Activated T-helper 1 cell treated with anti-CD3 and anti-CD28 coated beads, Interleukin-12 subunit alpha, Interleukin-12 subunit beta, Interleukin-2, Interleukin-4 antibody, amounts not matched to agents 30 ng/mL and 10 ng/mL and 1 ng/mL, durations not matched to agents 14 hours and 24 hours and 36 hours (primary cell): Measurements from ENCODE around the gene SDS. TPM values are rescaled to one million over a fixed set of nuclear protein-coding genes. Genes with fewer than 3 reads are reported as not detected.

ENCODE experiments used
- DNase-seq: peaks from one replicate; pipeline ENCODE4 v3.0.0; 2021; ENCODE audit warnings: low spot score
- H3K27ac Mint-ChIP-seq: one replicate; pipeline ENCODE4 v1.8.0; 2021; ENCODE audit warnings: mild to moderate bottlenecking, mixed read lengths
- H3K27me3 Mint-ChIP-seq: one replicate; pipeline ENCODE4 v1.8.0; 2022; ENCODE audit warnings: mild to moderate bottlenecking, moderate library complexity, mixed read lengths; ENCODE audit not compliant: insufficient read depth
- H3K36me3 Mint-ChIP-seq: one replicate; pipeline ENCODE4 v1.8.0; 2021; ENCODE audit warnings: low read depth, mixed read lengths
- H3K4me1 Mint-ChIP-seq: one replicate; pipeline ENCODE4 v1.8.0; 2021; ENCODE audit warnings: low read depth, mixed read lengths
- H3K4me3 Mint-ChIP-seq: one replicate; pipeline ENCODE4 v1.8.0; 2021; ENCODE audit warnings: mild to moderate bottlenecking, moderate library complexity, mixed read lengths
- H3K9me3 Mint-ChIP-seq: one replicate; pipeline ENCODE4 v1.8.0; 2021; ENCODE audit warnings: mixed read lengths
- intact Hi-C: fragments of 100-400 bp; cut with micrococcal nuclease; formaldehyde crosslinking; loops from one replicate; pipeline ENCODE4 v1.15.1; 2024
- total RNA-seq: library from RNA; stranded (reverse); gene quantifications from 2 replicates; pipeline ENCODE4 v1.2.3, GENCODE V29; 2022

Gene SDS
- total RNA-seq, 1 donor from 2014 or later: not detected

- Mint-ChIP-seq H3K36me3 (peaks cover 3% of the 10 kb centered on the region), H3K27me3 (no peaks in the 10 kb centered on the region), H3K27ac (no peak overlapping the region), H3K4me3 (no peak overlapping the region), H3K4me1 (no peaks in the 10 kb centered on the region), H3K9me3 (no peaks in the 10 kb centered on the region)
- intact Hi-C loops: no loop called here
- no peak for DNase-seq
These were observed 11.9 kb downstream of the SDS start for GRCh38 chr12:113391650-113392337.

GRCh38 chr12:113391145-113391544 is 12.5 kb downstream of the SDS start:
- Mint-ChIP-seq H3K9me3 (no peaks in the 10 kb centered on the region), H3K4me1 (no peaks in the 10 kb centered on the region), H3K27me3 (no peaks in the 10 kb centered on the region), H3K36me3 (peaks cover 3% of the 10 kb centered on the region), H3K27ac (no peak overlapping the region), H3K4me3 (no peak overlapping the region)
- intact Hi-C loops: no loop called here
- no peak for DNase-seq

- Mint-ChIP-seq H3K9me3 (no peaks in the 10 kb centered on the region), H3K27me3 (no peaks in the 10 kb centered on the region), H3K4me1 (no peaks in the 10 kb centered on the region), H3K27ac (no peak overlapping the region), H3K36me3 (peaks cover 3% of the 10 kb centered on the region), H3K4me3 (no peak overlapping the region)
- DNase-seq: no peak
- intact Hi-C loops: no loop called here
These were observed 13.3 kb downstream of the SDS start for GRCh38 chr12:113390064-113391043.

- Mint-ChIP-seq H3K36me3 (peaks cover 3% of the 10 kb centered on the region), H3K27ac (no peak overlapping the region), H3K9me3 (no peaks in the 10 kb centered on the region), H3K27me3 (no peaks in the 10 kb centered on the region), H3K4me1 (no peaks in the 10 kb centered on the region), H3K4me3 (no peak overlapping the region)
- intact Hi-C loops: no loop called here
- DNase-seq: no peak
These were observed 15.3 kb downstream of the SDS start for GRCh38 chr12:113388351-113388750.

- no peak overlapping the region for H3K27ac Mint-ChIP-seq
- H3K36me3 Mint-ChIP-seq: peaks cover 3% of the 10 kb centered on the region
- no peaks in the 10 kb centered on the region for H3K9me3 Mint-ChIP-seq
- no peak overlapping the region for H3K4me3 Mint-ChIP-seq
- no peaks in the 10 kb centered on the region for H3K4me1 Mint-ChIP-seq
- intact Hi-C loops: no loop called here
- DNase-seq: no peak
- H3K27me3 Mint-ChIP-seq: no peaks in the 10 kb centered on the region
These were observed 16.1 kb downstream of the SDS start for GRCh38 chr12:113387631-113388030.

- Mint-ChIP-seq H3K27me3 (no peaks in the 10 kb centered on the region), H3K4me3 (no peak overlapping the region), H3K9me3 (no peaks in the 10 kb centered on the region), H3K4me1 (no peaks in the 10 kb centered on the region), H3K27ac (no peak overlapping the region), H3K36me3 (peaks cover 3% of the 10 kb centered on the region)
- no peak for DNase-seq
- intact Hi-C loops: no loop called here
These were observed 16.7 kb downstream of the SDS start for GRCh38 chr12:113386866-113387566.

DNA sequence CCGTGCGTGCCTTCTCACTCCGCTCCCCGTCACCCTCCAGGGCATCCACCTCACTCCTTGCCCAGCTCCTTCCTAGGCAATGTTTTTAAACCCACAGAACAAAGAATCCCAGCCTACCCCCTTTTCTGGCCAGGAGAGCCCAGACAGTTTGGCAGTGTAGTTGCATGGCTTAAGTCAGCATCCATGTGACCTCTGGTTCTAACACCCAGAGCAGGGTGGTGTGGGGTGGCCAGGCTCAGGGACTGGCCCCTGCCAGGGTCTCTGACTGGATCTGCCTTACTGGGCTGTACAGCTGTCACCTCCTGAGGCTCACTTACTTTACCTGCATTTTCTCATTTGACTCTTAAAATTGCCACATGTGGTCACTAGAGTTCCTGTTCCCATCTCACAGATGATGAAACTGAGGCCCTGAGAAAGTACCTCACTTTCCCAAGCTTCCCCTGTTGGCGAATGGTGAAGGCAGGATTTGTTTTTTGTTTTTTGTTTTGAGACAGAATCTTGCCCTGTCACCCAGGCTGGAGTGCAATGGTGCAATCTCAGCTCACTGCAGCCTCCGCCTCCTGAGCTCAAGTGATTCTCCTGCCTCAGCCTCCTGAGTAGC is 18.3 kb downstream of the SDS start:
- no peaks in the 10 kb centered on the region for H3K27me3 Mint-ChIP-seq
- H3K4me3 Mint-ChIP-seq: no peak overlapping the region
- intact Hi-C loops: no loop called here
- no peaks in the 10 kb centered on the region for H3K9me3 Mint-ChIP-seq
- H3K4me1 Mint-ChIP-seq: no peaks in the 10 kb centered on the region
- H3K27ac Mint-ChIP-seq: no peak overlapping the region
- no peak for DNase-seq
- H3K36me3 Mint-ChIP-seq: peaks cover 3% of the 10 kb centered on the region

DNA sequence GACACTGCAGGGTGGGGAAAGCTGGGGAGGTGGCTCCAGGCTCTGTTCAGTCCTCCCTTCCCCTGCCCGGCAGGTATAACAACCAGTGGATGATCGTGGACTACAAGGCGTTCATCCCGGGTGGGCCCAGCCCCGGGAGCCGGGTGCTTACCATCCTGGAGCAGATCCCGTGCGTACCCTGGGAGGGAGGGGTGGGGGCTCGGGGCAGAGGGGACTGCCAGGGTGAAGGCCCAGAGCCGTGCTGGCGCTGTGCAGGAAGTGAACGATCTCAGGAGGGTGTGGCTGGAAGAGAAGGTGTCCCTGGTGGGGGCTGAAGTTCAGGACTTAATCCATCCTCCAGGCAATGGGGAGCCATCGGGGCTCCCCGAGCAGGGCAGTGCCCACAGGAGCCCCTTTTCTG is 18.9 kb downstream of the SDS start:
- intact Hi-C loops: no loop called here
- no peak for DNase-seq
- Mint-ChIP-seq H3K4me1 (no peaks in the 10 kb centered on the region), H3K27ac (no peak overlapping the region), H3K9me3 (no peaks in the 10 kb centered on the region), H3K4me3 (no peak overlapping the region), H3K27me3 (no peaks in the 10 kb centered on the region), H3K36me3 (peaks cover 3% of the 10 kb centered on the region)

DNA sequence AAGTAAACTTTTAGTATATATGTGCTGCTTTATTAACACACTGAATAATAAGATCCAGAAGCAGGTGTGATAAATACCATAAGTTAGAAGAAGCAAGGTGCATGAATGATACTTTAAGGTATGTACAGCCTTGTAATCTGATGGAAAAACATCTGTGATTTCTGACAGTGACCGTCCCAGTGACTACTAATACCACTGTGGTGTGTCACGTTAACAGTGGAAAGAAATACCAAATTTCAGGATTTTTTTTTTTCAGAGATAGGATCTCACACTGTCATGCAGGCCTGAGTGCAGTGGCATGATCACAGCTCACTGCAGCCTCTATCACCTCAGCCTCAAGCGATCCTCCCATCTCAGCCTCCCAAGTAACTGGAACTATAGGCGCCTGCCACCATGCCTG is 21.5 kb downstream of the SDS start:
- Mint-ChIP-seq H3K9me3 (no peaks in the 10 kb centered on the region), H3K4me1 (no peaks in the 10 kb centered on the region), H3K27me3 (no peaks in the 10 kb centered on the region), H3K36me3 (peaks cover 1% of the 10 kb centered on the region), H3K4me3 (no peak overlapping the region), H3K27ac (no peak overlapping the region)
- intact Hi-C loops: no loop called here
- DNase-seq: no peak

DNA sequence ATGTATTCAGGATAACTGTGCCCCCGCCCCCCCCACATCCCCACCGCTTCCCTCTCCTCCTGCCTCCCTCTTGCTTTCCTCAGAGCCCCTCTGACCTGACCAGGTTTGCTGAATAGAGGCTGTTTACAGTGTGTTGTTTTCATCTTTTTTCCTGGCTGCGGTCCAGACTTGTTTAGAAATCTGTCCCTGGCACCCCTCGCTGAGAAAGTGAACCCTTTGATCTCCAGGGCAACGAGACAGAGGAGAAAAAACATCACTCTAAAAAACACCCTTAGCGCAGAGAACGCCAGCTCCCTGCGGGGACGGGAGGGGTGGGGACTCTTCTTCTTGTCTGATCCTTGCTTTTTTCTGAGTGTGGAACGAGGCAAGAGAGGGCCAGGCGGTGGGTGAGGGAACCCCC is 22.5 kb downstream of the SDS start:
- intact Hi-C loops: no loop called here
- H3K27me3 Mint-ChIP-seq: no peaks in the 10 kb centered on the region
- no peak overlapping the region for H3K27ac Mint-ChIP-seq
- no peaks in the 10 kb centered on the region for H3K9me3 Mint-ChIP-seq
- H3K4me1 Mint-ChIP-seq: no peaks in the 10 kb centered on the region
- no peak for DNase-seq
- H3K4me3 Mint-ChIP-seq: no peak overlapping the region
- H3K36me3 Mint-ChIP-seq: peaks cover 3% of the 10 kb centered on the region

DNA sequence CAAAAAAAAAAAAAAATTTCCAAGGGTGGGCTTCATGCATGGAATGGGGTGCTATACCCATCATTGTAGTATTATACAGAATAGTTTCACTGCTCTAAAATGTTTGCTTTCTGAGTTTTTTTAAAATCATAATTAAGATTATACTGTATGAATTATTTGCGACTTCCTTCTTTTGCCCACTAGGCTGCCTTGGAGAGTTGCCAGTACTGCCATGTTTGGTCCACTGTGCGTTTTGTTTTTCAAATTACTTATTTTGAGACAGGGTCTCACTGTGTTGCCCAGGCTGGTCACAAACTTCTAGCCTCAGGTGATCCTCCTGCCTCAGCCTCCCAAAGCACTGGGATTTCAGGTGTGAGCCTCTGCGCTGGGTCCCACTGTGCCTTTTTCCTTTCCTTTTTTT is 25.4 kb downstream of the SDS start:
- H3K4me3 Mint-ChIP-seq: no peak overlapping the region
- no peaks in the 10 kb centered on the region for H3K4me1 Mint-ChIP-seq
- no peaks in the 10 kb centered on the region for H3K27me3 Mint-ChIP-seq
- H3K9me3 Mint-ChIP-seq: no peaks in the 10 kb centered on the region
- H3K36me3 Mint-ChIP-seq: peaks cover 9% of the 10 kb centered on the region
- H3K27ac Mint-ChIP-seq: no peak overlapping the region
- intact Hi-C loops: no loop called here
- no peak for DNase-seq

- Mint-ChIP-seq H3K27ac (no peak overlapping the region), H3K27me3 (no peaks in the 10 kb centered on the region), H3K4me3 (no peak overlapping the region), H3K4me1 (peaks cover 7% of the 10 kb centered on the region), H3K9me3 (no peaks in the 10 kb centered on the region), H3K36me3 (peaks cover 9% of the 10 kb centered on the region)
- intact Hi-C loops: no loop called here
- DNase-seq: no peak
These were observed 28.8 kb downstream of the SDS start for GRCh38 chr12:113374823-113375428.
